HG02763 (cell line): Measurements from ENCODE around the gene SIK2.

ENCODE experiments used
- ATAC-seq: cut with Tn5 transposase; IDR thresholded peaks from one replicate; pipeline ENCODE4 v1.9.1; 2021; ENCODE audit warnings: mild to moderate bottlenecking, moderate library complexity; ENCODE audit not compliant: unreplicated experiment

The SIK2 gene

GRCh38 chr11:111726301-111726713 is 124.1 kb downstream of the SIK2 start:
- ATAC-seq = no peak

GRCh38 chr11:111727431-111727830 is 125.2 kb downstream of the SIK2 start:
- ATAC-seq = no peak

DNA sequence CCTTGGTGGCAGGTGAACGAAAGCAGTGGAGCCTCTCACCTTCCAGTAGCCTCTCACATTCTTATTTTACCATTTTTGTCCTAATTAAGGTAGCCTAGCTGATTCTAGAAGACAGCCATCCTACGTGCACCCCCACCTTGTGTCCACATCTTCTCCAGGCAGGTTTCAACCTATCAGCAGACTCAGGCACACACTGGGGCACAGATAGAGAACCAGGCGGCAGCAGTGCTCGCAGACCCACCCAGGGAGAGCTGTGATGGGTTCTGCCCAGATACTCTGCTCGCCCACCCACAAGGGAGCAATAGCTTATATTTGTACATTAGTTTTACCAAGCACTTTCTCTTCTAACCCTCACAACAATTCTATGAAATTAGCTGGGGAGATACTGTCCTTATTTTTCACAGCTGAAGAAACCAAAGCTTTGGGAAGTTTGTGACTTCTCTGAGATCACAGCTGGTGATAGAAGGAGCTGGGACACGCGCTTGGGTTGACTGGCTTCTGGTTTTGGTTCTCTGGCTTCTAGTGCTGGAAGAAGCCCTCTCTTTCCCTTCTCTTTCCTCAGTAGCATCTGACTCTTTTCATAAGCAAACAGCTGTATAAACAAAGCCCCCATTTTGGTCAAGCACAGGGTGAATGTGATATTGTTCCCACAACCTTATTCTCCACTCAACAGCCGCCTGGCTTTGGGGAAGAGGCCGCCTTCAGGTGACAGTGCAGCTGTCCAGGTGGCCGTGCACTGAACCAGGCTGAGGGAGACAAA is 127.0 kb downstream of the SIK2 start:
- ATAC-seq = no peak

GRCh38 chr11:111729831-111730311 is 127.6 kb downstream of the SIK2 start:
- ATAC-seq = no peak

GRCh38 chr11:111730871-111731591 is 128.8 kb downstream of the SIK2 start:
- ATAC-seq = no peak

DNA sequence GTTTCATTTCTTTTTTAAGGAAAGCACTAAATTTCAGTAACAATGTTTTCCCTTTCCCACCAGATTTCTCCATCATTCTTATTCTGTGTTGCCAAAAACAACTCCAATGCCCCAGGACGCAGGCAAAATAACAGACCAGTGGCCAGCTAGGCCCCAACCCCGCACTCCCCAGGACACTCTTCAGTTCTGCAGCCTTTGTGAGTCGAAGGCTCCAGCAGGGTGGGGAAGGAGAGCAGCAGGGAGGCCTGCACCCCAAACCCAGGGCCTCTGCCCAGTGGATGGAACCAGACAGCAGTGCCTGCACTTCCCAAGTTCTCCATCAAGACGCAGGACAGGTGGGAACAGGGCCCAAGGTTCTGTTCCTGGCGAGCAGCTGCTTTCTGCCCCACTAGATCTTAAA is 129.6 kb downstream of the SIK2 start:
- ATAC-seq = no peak

DNA sequence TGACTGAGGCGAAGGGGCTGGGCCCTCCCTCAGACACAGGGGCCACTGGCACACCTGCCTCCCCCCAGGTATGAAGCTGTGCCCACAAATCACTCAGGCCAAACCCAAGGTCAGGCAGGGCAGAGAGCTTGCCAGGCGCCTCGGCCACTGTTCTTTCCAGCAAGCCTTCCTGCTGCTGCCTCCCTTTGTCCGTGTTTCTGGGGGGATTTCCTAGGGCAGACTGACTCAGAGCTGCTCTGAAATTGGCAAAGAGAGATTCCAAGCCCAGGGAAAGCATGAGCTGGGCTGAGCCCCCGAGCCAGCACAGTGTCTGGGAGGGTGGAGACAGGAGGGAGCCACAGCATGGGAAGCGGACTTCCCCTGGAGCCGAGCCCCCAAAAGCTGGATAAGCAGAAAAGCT is 130.8 kb downstream of the SIK2 start:
- no peak for ATAC-seq

DNA sequence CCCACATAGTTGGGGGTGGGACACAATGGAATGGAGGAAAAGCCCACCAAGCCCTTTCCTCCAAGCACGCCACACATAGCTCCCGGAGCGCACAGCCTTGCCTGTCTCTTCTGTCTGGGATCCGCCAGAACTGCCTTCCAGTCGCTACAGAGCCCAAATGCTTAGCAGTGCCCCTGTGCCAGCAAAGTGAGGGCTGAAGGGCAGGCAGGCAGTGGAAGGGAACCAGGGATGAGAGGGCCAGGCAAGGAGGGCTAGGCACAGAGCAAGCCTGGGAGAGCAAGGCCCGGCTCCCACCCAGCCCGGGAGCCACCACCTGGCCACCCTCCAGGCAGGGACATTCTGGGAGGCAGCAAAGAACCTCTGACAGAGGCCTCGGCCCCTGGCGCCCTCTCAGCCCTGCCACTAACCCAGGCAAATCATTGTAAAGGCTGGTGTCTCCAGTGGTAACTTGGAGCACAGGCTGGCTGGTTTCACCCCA is 131.4 kb downstream of the SIK2 start:
- ATAC-seq = no peak

DNA sequence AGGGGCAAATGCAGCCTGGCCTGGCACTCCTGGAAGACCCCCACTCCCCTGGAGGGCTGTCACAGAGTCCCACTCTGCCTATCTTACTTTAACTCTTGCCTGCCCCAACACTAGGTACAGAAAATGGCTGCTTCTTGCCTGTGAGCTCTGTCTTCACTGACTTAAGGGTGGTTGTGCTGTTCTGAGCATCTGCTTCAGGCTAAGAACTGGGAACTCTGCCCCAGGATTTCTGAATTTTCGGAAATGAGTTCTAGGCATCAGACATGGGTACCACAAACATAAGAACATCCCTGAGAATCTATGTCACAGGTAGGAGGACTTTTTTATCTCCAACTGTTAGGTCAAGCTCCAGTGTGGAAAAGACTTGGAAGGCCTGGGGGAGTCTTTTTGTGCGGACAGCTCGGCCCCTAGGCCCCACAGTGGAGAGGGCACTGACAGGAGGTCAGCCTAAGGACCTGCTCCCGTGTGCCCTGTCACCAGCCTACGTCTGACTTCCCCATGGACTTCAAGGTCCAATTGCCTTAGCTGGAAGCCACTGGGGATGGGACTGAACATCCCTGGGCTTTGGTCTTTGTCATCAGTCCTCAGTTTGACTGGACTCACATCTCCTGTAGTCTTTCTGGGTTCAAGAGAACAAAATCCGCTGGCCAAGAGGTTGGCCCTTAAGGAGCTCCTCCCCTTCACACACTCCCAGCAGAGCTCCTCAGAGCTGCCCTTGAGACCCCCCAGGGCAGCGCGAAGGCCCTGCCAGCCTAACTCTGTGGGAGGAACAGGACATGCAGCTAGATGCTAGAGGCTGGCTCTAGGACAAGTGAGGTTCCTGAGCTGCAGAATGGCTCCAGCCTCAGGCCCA is 132.1 kb downstream of the SIK2 start:
- no peak for ATAC-seq

- no peak for ATAC-seq
Observed at GRCh38 chr11:111734954-111735261, 132.7 kb downstream of the SIK2 start.

DNA sequence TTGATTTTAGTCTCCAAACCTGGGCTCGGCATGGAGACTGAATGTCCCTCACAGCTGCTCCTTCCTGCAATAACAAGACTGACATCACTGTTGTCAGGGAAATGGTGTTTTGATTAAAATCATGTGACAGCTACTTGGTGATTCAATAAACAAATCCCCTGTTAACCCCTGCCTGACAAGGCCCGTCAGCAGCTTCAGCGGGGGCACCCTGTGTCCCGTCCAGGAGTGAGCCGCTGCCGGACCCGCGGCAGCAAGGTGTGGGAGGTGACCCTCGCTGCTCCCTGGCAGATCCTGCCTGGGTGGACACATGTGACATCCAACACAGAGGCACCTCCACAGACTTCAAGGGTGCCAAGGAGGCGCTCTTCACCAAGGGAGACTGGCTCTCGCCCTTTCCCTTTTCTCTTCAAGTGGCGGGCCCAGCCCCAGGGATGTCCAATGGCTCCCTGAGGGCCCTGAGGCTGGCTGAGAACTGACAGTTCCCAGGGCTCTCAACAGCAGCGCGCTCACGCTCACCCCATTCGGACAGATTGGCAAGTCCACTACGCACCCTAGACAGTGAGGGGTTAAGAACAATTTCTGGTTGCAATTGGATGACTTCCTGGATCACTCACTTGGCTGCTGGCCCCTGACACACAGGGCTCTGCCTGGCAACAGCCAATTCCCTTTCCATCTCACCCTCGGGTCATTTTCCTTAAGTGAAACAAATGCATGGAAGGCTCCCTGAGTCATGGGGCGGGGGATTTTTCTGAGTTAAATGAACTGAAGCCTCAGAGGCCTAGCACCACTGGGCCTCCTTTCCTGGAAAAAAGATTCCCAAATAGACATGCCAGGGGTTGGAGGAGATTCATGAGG is 133.2 kb downstream of the SIK2 start:
- ATAC-seq = no peak

- no peak for ATAC-seq
Observed at GRCh38 chr11:111736181-111736590, 133.9 kb downstream of the SIK2 start.

- ATAC-seq = no peak
Observed at GRCh38 chr11:111736621-111737443, 134.6 kb downstream of the SIK2 start.

GRCh38 chr11:111737444-111738210 is 135.4 kb downstream of the SIK2 start:
- no peak for ATAC-seq

- no peak for ATAC-seq
Observed at GRCh38 chr11:111739299-111739698, 137.1 kb downstream of the SIK2 start.

DNA sequence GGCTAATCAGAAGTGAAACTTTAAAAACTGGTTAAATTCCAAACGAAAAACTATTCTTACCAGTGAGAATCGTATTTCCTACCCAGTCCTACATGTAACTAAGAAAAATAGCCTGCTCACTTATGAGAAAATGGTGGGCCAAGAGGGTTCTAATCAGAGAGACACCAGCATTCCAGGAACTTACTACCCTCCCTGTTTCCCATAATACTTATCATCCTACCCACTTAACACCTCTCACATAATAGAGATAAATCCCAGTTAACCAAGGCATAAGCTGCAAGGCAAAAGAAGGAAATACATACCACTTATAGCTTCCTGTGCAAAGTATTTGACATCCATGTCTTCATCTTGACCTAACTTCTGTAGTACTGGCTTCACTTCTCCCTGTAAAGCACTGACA is 139.5 kb downstream of the SIK2 start:
- ATAC-seq = no peak

DNA sequence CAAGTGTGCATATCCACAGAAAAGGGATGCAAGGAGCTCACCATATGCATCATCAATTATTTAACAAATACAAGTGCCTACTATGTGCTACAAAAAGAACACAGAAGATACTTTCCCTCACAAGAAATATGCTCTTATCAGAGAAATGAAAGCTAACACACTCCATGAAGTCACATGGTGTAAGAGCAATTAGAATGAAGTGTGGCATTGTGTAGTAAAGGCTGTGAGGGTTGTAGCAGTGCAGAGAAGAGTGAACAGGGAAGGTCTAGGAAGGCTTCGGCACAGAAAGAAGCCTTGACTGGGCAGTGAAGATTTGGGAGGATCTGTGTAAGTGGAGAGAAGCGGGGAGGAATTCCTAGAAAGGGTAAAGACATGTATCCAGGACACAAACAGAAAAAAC is 141.5 kb downstream of the SIK2 start:
- no peak for ATAC-seq

DNA sequence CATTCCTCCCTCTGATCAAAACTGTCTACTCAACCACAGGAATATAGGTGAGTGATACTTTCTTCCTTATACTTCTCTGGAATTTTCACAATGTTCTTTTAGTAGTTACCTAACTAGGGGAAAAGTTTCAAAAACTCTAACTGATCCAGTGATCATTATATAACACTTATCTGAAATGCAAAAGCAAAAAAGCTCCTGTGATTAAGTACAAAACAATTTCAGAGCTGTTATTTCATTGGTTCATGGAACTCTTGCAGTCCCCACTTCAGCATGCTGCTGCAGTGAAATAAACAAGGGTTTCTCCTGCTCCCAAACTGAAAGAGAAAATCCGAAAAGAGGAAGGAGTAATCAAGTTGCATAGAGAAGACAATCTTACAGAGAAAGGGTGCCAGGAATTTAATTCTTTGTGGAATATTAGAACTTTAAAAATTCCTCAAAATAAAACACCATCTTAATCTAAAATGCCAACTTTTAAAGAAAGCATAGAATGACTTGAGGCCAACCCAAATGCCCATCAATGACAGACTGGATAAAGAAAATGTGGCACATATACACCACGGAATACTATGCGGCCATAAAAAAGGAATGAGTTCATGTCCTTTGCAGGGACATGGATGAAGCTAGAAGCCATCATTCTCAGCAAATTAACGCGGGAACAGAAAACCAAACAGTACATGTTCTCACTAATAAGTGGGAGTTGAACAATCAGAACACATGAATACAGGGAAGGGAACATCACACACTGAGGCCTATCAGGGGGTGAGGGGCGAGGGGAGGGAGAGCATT is 143.7 kb downstream of the SIK2 start:
- ATAC-seq = no peak
